Uterine smooth muscle cell (primary cell): ENCODE measurements around the gene RXFP4. TPM values are rescaled to one million over a fixed set of nuclear protein-coding genes. Genes with fewer than 3 reads are reported as not detected.

ENCODE experiments used
- total RNA-seq: library from RNA; depleted of rRNA; stranded (reverse); fragments of >200 nt; gene quantifications from 2 replicates; pipeline ENCODE4 v1.2.3, GENCODE V29; 2014

Gene RXFP4, protein sequence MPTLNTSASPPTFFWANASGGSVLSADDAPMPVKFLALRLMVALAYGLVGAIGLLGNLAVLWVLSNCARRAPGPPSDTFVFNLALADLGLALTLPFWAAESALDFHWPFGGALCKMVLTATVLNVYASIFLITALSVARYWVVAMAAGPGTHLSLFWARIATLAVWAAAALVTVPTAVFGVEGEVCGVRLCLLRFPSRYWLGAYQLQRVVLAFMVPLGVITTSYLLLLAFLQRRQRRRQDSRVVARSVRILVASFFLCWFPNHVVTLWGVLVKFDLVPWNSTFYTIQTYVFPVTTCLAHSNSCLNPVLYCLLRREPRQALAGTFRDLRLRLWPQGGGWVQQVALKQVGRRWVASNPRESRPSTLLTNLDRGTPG
- 0.11 and 0.12 TPM in 2 replicates for total RNA-seq

GRCh38 chr1:155940993-155941844 lies at the start of gene RXFP4:
Gene RXFP4, plus strand, starts transcription at chr1:155941638. Its CDS starts 72 bp downstream, at chr1:155941710.

GRCh38 chr1:155911156-155912055 lies 30.0 kb upstream of the RXFP4 start, which contains the start of gene RIT1:
Gene RIT1, minus strand, starts transcription at chr1:155911349. Its CDS starts 588 bp downstream, at chr1:155910761.

GRCh38 chr1:155934097-155934935 lies 7.1 kb upstream of the RXFP4 start, which contains the start of gene KHDC4:
Gene KHDC4, minus strand, starts transcription at chr1:155934413. Its CDS starts 40 bp downstream, at chr1:155934373.

GRCh38 chr1:155978325-155978972 lies 37.0 kb downstream of the RXFP4 start, which contains the start of gene ARHGEF2:
Gene ARHGEF2, minus strand, starts transcription at chr1:155978547. Its CDS starts 120 bp downstream, at chr1:155978427.

Other genes starting within 250 kb of the RXFP4 start
- 33.2 and 33.8 TPM in 2 replicates for gene GON4L, start 84.4 kb upstream of the RXFP4 start, total RNA-seq
- gene SYT11, start 82.1 kb upstream of the RXFP4 start, total RNA-seq, result 40.4 and 46.0 TPM in 2 replicates
- 40.2 and 53.9 TPM in 2 replicates for gene RIT1, start 30.3 kb upstream of the RXFP4 start, total RNA-seq
- 35.7 and 36.5 TPM in 2 replicates for gene KHDC4, start 7.2 kb upstream of the RXFP4 start, total RNA-seq
- 183 and 207 TPM in 2 replicates for gene ARHGEF2, start 36.9 kb downstream of the RXFP4 start, total RNA-seq
- gene SSR2, start 79.3 kb downstream of the RXFP4 start, total RNA-seq, result 628 and 681 TPM in 2 replicates
- 12.8 and 14.7 TPM in 2 replicates for gene UBQLN4, start 112.2 kb downstream of the RXFP4 start, total RNA-seq
- 35.0 and 40.1 TPM in 2 replicates for gene LAMTOR2, start 113.1 kb downstream of the RXFP4 start, total RNA-seq
- not detected in 2 replicates for gene RAB25, start 119.5 kb downstream of the RXFP4 start, total RNA-seq
- 0.89 and 1.7 TPM in 2 replicates for gene MEX3A, start 140.8 kb downstream of the RXFP4 start, total RNA-seq
- 1,149 and 1,765 TPM in 2 replicates for gene LMNA, start 173.1 kb downstream of the RXFP4 start, total RNA-seq
- gene SEMA4A, start 211.9 kb downstream of the RXFP4 start, total RNA-seq, result 0.66 and 1.2 TPM in 2 replicates